Mucosa of rectum (tissue), 2 donors: Measurements from ENCODE around the gene NELFCD.

Experiments
- H3K27ac ChIP-seq, 2 donors: one replicate each; pipeline ENCODE4 v1.7.0; 2013; ENCODE audit warnings: inconsistent platforms in 2 of 2, low read depth in 2 of 2, low read length in 2 of 2
- H3K27me3 ChIP-seq, 2 donors: one replicate each; pipeline ENCODE4 v1.7.0; 2013; ENCODE audit warnings: low read length in 2 of 2; ENCODE audit not compliant: control insufficient read depth in 2 of 2, insufficient read depth in 2 of 2
- H3K36me3 ChIP-seq, 2 donors: one replicate each; pipeline ENCODE4 v1.7.0; 2013; ENCODE audit warnings: low read length in 2 of 2; ENCODE audit not compliant: control insufficient read depth in 2 of 2, insufficient read depth in 2 of 2
- H3K4me1 ChIP-seq, 2 donors: one replicate each; pipeline ENCODE4 v1.7.0; 2013; ENCODE audit warnings: low read length in 2 of 2, mild to moderate bottlenecking in 1 of 2; ENCODE audit not compliant: control insufficient read depth in 2 of 2, insufficient read depth in 2 of 2
- H3K4me3 ChIP-seq, 2 donors: one replicate each; pipeline ENCODE4 v1.7.0; 2013; ENCODE audit warnings: low read length in 2 of 2
- H3K9ac ChIP-seq, 2 donors: one replicate each; pipeline ENCODE4 v1.7.0; 2013; ENCODE audit warnings: low read length in 2 of 2, low read depth in 1 of 2, mild to moderate bottlenecking in 1 of 2
- H3K9me3 ChIP-seq, 2 donors: one replicate each; pipeline ENCODE4 v1.7.0; 2013; ENCODE audit warnings: low read length in 2 of 2; ENCODE audit not compliant: control insufficient read depth in 2 of 2
- donor health status: healthy.
- donor health status: Normal muscosa, but diverticular disease.

Gene NELFCD

DNA sequence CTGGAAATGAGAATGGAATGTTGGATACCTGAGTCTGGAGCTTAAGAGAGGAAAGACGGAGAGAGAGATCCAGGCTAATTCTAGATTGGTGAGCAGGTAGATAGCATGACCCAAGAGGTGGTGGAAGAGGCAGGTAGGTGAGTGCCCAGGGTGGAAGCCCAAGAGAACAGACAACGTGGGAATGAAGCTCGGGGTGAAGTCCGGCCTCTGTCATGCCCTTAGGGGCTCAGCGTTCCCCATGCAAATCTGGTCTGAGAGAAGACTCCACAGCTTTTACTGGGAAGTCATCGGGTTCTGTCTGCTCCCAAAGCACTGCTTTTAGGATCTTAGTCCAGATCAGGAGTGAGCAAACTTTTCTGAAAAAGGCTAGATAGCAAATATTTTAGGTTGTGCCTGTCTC, 3.6 kb downstream of the NELFCD start:
- peaks cover 8 to 14% of the 10 kb centered on the region in 2 donors for H3K4me1 ChIP-seq
- no peak overlapping the region for H3K27ac ChIP-seq
- no peak overlapping the region for H3K9ac ChIP-seq
- H3K9me3 ChIP-seq = no peaks in the 10 kb centered on the region
- H3K27me3 ChIP-seq = no peaks in the 10 kb centered on the region
- H3K4me3 ChIP-seq = no peak overlapping the region
- peaks cover 28 to 36% of the 10 kb centered on the region in 2 donors for H3K36me3 ChIP-seq

DNA sequence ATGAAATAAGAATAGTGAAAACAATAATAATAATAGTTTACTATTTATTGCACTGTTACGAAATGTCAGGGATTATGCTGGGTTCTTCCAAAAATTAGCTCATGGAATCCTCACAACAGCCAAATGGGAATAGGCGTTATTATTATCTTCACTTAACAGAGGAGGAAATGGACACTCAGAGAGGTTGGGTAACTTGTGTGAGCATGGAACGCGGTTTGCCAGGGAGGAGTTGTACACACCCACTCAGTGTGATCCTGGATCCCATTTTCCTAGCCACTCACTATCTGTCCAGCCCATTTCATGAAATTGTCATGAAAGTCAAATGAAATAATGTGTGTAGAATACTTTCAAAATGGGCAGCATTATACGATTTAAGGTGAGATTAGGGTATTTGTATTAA, 4.6 kb downstream of the NELFCD start:
- Histone ChIP-seq H3K4me1 (peaks cover 8 to 14% of the 10 kb centered on the region in 2 donors), H3K36me3 (peaks cover 34 to 44% of the 10 kb centered on the region in 2 donors), H3K27me3 (no peaks in the 10 kb centered on the region), H3K4me3 (no peak overlapping the region), H3K9me3 (no peaks in the 10 kb centered on the region), H3K9ac (no peak overlapping the region), H3K27ac (no peak overlapping the region)

DNA sequence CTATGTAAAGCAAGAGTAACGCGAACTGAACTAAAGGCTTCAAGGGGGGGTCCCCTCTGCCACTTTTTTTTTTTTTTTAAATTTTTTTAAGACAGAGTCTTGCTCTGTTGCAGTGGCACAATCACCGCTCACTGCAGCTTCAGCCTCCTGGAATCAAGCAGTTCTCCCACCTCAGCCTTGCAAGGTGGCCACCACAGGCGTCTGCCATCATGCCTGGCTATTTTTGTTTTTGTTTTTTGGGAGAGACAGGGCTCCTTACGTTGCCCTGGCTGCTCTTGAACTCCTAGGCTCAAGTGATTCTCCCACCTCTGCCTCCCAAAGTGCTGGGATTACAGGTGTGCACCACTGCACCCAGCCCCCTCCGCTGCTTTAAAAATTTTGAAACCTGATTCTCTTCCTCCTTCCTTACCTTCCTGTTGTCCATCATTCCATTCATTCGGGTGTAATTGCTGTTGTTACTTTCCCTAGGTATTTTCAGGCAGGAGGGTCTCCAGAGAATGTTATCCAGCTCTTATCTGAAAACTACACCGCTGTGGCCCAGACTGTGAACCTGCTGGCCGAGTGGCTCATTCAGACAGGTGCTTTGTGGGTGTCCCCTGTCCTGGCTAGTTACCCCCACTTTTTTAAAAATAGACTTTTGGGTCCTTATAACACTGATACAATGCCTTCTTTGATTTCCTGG, 5.4 kb downstream of the NELFCD start:
- no peaks in the 10 kb centered on the region for H3K27me3 ChIP-seq
- H3K27ac ChIP-seq = no peak overlapping the region
- no peak overlapping the region for H3K4me3 ChIP-seq
- H3K36me3 ChIP-seq = peaks cover 42 to 52% of the 10 kb centered on the region in 2 donors
- H3K9ac ChIP-seq = no peak overlapping the region
- H3K4me1 ChIP-seq = peaks cover 8 to 14% of the 10 kb centered on the region in 2 donors
- H3K9me3 ChIP-seq = no peaks in the 10 kb centered on the region

DNA sequence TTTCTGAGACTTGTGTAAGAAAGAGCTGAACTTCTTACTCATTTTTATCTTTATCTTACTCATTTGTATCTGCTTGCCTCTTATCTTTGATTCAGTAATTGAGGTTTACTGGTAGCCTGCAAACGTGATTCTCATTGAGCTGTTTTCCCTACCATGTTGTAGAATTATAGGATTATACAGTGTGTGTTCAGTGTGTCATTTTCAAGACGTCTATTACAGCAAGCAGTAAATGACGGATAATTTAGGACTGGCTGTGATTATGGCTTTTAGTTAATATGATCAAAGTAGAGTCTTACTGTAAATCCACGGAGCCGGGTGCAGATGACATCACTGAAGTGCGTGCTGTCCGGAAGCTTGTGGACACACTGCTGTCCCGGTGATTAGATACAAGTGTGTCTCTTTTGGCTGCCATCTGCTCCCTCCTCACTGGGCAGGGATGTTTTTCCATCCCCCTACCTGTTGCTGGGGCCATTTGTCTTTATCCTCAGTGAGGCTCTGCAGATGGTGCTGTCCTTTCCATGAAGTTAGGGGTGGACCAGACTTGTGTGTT, 6.0 kb downstream of the NELFCD start:
- Histone ChIP-seq H3K27me3 (no peaks in the 10 kb centered on the region), H3K4me1 (peaks cover 8 to 11% of the 10 kb centered on the region in 2 donors), H3K4me3 (no peak overlapping the region), H3K9ac (no peak overlapping the region), H3K36me3 (peaks cover 47 to 58% of the 10 kb centered on the region in 2 donors), H3K9me3 (no peaks in the 10 kb centered on the region), H3K27ac (no peak overlapping the region)

DNA sequence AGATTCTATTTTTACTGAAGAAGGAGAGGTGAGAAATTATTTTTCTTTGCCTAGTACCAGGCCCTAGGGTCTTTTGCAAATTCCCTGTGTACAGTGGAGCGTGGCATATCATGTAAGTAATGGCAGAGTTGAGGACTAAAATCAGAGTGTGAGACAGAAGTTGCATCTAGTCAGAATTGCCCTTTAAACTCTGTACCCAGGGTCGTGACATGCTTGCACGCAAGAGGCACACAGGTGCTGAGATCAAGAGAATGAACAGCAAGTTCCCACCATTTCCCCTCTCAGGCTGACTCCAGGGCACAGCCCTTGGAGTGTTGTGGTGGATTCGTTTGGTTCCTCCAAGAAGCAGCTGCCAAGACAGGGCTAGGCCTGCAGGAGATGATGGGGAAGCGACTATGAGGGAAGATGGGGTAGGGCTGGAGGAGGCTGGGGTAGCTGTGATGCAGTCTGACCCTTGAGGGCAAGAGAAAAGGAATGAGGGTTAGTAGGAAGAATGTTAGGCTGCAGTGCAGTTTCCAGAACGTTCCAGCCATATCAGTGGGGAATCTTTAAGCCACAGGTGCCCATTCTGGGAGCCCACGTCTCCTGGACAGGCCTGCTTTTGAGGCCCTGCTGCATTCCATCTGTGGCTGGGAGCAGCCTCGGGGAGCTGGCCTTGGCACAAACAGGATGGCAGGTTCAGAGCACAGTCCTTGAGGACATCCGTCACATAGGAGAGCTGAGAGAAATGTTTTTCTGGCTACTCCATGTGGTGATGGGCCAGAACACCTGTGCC, 6.9 kb downstream of the NELFCD start:
- H3K4me1 ChIP-seq = peaks cover 0 to 6% of the 10 kb centered on the region in 2 donors
- H3K27me3 ChIP-seq = no peaks in the 10 kb centered on the region
- no peak overlapping the region for H3K4me3 ChIP-seq
- no peak overlapping the region for H3K9ac ChIP-seq
- H3K9me3 ChIP-seq = no peaks in the 10 kb centered on the region
- H3K27ac ChIP-seq = no peak overlapping the region
- H3K36me3 ChIP-seq = peaks cover 54 to 67% of the 10 kb centered on the region in 2 donors

DNA sequence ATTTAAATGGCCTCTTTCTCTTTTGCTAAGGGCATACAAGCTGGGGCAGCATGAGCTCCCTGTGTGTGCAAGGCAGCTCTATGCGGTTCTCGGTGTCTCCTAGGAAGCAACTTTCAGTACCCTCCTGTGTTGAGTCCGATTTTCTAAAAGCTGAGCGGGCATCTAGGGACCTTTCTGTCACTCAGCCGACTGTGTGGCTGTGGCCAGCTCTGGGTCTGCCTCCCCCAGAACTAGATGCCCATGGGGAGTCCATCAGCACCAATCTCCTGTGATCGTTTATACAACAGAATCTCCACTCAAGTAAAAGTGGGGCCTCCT, 7.5 kb downstream of the NELFCD start:
- Histone ChIP-seq H3K9ac (no peak overlapping the region), H3K4me1 (peaks cover 0 to 6% of the 10 kb centered on the region in 2 donors), H3K27ac (no peak overlapping the region), H3K9me3 (no peaks in the 10 kb centered on the region), H3K27me3 (no peaks in the 10 kb centered on the region), H3K4me3 (no peak overlapping the region), H3K36me3 (peaks cover 59 to 72% of the 10 kb centered on the region in 2 donors)

DNA sequence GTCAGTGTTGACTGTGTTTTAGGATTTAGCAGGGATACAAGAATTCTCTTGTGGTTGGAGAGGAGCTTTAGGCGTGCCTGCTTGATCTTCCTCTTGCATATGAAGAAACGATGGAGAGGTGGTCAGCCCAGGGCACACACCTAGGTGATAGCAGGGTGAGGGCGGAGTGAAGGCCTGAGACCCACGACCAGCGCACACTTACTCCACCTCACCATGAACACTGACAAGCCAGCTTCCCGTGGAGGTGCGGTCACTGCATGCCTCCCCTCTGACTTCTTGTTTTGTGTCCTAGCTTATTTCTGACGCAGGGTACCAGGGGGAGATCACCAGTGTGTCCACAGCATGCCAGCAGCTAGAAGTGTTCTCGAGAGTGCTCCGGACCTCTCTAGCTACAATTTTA, 8.1 kb downstream of the NELFCD start:
- Histone ChIP-seq H3K27me3 (no peaks in the 10 kb centered on the region), H3K4me3 (no peak overlapping the region), H3K9me3 (no peaks in the 10 kb centered on the region), H3K9ac (no peak overlapping the region), H3K36me3 (peaks cover 66 to 78% of the 10 kb centered on the region in 2 donors), H3K27ac (no peak overlapping the region), H3K4me1 (peaks cover 0 to under 1% of the 10 kb centered on the region in 2 donors)

DNA sequence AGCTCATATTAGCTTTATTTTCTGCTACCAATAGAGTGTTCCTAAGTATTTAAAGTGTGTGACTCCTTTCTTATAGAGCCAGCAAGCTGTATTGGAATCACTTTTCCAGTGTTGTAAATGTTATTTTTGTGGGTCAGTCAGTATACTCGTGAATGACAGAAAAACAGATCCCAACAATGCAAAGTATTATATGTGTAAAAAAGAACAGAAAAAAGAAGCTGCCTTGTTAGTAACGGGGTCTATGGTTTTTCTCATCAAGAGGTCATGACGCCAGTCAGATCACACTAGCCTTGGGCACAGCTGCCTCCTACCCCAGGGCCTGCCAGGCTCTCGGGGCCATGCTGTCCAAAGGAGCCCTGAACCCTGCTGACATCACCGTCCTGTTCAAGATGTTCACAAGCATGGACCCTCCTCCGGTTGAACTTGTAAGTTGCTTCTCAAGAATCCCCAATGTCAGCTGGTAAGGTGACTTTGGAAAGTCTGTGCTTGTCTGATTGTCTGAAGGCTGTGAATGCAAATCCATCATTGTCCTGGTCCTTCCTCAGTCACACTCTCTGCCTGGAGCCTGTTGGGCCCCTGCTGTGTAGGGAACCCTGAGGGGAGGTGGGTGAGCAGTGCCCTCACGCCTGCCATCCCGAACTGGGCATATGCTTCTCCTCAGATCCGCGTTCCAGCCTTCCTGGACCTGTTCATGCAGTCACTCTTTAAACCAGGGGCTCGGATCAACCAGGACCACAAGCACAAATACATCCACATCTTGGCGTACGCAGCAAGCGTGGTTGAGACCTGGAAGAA, 9.8 kb downstream of the NELFCD start:
- peaks cover 79 to 89% of the 10 kb centered on the region in 2 donors for H3K36me3 ChIP-seq
- H3K9me3 ChIP-seq = no peaks in the 10 kb centered on the region
- no peak overlapping the region for H3K4me3 ChIP-seq
- no peaks in the 10 kb centered on the region for H3K4me1 ChIP-seq
- H3K27me3 ChIP-seq = no peaks in the 10 kb centered on the region
- no peak overlapping the region for H3K27ac ChIP-seq
- H3K9ac ChIP-seq = no peak overlapping the region

DNA sequence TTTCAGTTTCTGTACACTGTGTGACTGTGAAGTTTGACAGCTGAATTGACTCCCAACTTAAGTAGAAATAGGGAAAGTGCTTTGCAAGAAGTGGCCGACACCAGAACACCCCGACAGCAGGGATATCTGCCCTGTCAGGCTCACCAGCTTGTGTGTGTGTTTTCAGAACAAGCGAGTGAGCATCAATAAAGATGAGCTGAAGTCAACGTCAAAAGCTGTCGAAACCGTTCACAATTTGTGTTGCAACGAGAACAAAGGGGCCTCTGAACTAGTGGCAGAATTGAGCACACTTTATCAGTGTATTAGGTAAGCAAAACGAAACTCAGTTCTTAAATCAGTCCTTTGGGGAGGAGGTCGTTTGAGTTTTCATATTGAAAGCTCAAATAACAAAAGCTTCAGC, 10.7 kb downstream of the NELFCD start:
- no peaks in the 10 kb centered on the region for H3K27me3 ChIP-seq
- H3K4me1 ChIP-seq = no peaks in the 10 kb centered on the region
- no peak overlapping the region for H3K27ac ChIP-seq
- H3K9me3 ChIP-seq = no peaks in the 10 kb centered on the region
- peaks cover 86 to 93% of the 10 kb centered on the region in 2 donors for H3K36me3 ChIP-seq
- no peak overlapping the region for H3K9ac ChIP-seq
- no peak overlapping the region for H3K4me3 ChIP-seq

DNA sequence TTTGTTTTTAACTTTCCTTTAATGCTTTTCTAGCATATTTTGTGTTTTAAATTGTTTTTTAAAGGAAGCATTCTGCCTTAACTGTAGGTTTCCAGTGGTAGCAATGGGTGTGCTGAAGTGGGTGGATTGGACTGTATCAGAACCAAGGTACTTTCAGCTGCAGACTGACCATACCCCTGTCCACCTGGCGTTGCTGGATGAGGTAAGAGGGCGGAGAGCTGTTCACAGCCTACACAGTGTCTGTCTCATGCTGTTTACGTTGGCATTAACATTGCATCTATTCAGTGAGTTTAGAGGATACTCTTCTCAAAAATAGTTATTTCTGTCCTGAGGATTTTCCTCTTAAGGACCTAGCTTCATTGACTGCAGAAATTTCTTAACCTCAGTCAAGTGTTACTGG, 11.9 kb downstream of the NELFCD start:
- Histone ChIP-seq H3K9ac (no peak overlapping the region), H3K27ac (no peak overlapping the region), H3K36me3 (peaks cover 84 to 95% of the 10 kb centered on the region in 2 donors)

More for the DNA sequence above, 11.9 kb downstream of the NELFCD start:
- H3K4me1 ChIP-seq = no peaks in the 10 kb centered on the region
- no peaks in the 10 kb centered on the region for H3K27me3 ChIP-seq
- H3K9me3 ChIP-seq = no peaks in the 10 kb centered on the region
- no peak overlapping the region for H3K4me3 ChIP-seq
